Measurements from ENCODE around the gene GPX4.

GPX4 gene

DNA sequence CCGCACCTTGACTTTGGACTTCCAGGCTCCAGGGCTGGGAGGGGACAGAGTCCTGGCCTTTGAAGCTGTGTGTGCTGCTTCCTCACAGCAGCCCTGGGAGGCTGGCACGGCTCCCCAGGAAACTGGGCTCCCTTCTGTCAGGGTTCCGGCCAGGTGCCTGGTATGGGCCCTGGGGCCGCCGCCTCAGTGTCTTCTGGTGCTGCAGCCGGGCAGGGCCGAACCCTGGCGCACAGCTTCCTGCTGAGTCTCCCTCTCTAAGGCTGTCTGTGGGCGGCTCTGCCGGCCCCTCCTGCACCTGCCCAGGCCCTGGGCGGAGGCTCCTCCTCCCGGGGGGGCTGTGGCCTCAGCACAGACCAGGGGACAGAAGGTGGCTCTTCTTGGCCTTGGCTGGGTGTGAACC, 32.4 kb downstream of the GPX4 start:
- no peak overlapping the region for H3K9ac ChIP-seq (ENCODE audit: low read length)
- no peak overlapping the region for H3K4me3 ChIP-seq (ENCODE audit: low read depth in 1 of 2, low read length in 2 of 2)
- H3K4me1 ChIP-seq (ENCODE audit: insufficient read depth, low read length) = peaks cover 24% of the 10 kb centered on the region
- H3K9me3 ChIP-seq (ENCODE audit: low read length) = no peaks in the 10 kb centered on the region
- no peak overlapping the region for H3K27ac ChIP-seq (ENCODE audit: low read depth, low read length)
- no peaks in the 10 kb centered on the region for H3K36me3 ChIP-seq (ENCODE audit: insufficient read depth, low read length)
- no peaks in the 10 kb centered on the region for H3K27me3 ChIP-seq (ENCODE audit: control insufficient read depth in 1 of 2, insufficient read depth in 2 of 2, low read length in 2 of 2)

DNA sequence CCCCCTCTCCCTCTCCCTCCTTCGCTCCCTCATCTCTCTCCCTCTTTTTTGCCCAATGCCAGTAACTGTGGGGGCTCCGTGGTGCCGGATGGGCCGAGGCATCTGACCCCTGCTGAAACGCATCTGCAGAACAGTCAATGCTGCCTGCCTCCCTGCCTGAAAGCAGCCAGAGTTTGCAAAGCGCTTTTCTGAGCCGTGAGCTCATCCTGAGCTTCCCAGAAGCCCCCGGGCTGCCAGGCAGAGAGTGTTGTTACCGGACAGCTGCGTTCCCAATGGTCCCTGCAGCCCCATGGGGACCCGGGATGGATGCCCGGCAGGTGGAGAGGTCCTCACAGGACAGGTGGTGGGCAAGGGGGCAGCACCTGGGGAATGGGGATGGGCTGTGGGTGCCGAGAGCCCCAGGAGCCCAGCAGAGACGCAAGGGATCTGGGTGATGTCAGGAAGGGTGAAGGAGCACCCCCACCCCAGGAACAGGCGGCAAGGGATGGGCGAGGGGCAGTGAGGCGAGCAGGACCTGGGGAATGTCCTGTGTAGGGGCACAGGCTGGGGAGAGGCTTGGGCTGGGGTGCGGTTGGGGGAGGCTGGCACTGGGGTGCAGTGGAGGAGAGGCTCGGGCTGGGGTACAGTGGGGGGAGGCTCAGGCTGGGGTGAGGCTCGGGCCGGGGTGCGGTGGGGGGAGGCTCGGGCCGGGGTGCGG, 33.0 kb downstream of the GPX4 start:
- H3K9me3 ChIP-seq (ENCODE audit: low read length) = no peaks in the 10 kb centered on the region
- H3K27me3 ChIP-seq (ENCODE audit: control insufficient read depth in 1 of 2, insufficient read depth in 2 of 2, low read length in 2 of 2) = no peaks in the 10 kb centered on the region
- H3K9ac ChIP-seq (ENCODE audit: low read length) = no peak overlapping the region
- H3K4me3 ChIP-seq (ENCODE audit: low read depth in 1 of 2, low read length in 2 of 2) = no peak overlapping the region
- no peaks in the 10 kb centered on the region for H3K36me3 ChIP-seq (ENCODE audit: insufficient read depth, low read length)
- H3K27ac ChIP-seq (ENCODE audit: low read depth, low read length) = no peak overlapping the region
- H3K4me1 ChIP-seq (ENCODE audit: insufficient read depth, low read length) = peaks cover 19% of the 10 kb centered on the region

DNA sequence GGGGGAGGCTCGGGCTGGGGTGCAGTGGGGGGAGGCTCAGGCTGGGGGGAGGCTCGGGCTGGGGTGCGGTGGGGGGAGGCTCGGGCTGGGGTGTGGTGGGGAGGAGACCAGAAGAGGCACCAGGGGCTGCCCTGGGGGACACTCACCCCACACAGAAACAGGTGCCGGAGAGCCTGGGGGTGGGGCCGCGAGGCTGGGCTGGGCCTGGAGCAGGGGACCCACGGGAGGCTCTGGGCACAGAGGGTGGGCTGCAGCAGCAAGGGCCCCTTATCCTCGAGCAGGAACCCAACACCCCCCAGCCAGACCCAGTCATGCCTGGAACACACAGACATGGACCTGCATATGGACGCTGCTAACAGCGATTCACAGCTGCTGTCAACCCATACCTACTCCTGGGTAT, 34.3 kb downstream of the GPX4 start:
- H3K9ac ChIP-seq (ENCODE audit: low read length) = no peak overlapping the region
- H3K27me3 ChIP-seq (ENCODE audit: control insufficient read depth in 1 of 2, insufficient read depth in 2 of 2, low read length in 2 of 2) = no peaks in the 10 kb centered on the region
- H3K27ac ChIP-seq (ENCODE audit: low read depth, low read length) = no peak overlapping the region
- no peaks in the 10 kb centered on the region for H3K9me3 ChIP-seq (ENCODE audit: low read length)
- H3K4me1 ChIP-seq (ENCODE audit: insufficient read depth, low read length) = peaks cover 10% of the 10 kb centered on the region
- H3K4me3 ChIP-seq (ENCODE audit: low read depth in 1 of 2, low read length in 2 of 2) = no peak overlapping the region
- H3K36me3 ChIP-seq (ENCODE audit: insufficient read depth, low read length) = peaks cover 4% of the 10 kb centered on the region

DNA sequence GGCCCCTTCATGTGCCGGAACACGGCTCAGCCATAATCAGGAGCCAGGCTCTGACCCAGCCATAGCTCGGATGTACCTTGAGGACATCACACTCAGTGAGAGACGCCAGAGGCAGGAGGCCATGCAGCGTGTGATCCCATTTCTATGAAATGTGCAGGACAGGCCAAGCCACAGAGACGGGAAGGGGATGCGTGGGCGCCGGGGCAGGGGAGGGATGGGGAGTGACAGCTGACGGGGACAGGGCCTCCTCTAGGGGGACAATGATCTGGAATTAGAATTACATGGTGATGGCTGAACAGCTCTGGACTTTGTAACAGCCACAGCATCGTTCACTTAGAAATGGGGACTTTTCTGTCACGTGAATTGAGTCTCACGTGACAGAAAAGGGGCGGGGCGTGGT, 35.3 kb downstream of the GPX4 start:
- no peaks in the 10 kb centered on the region for H3K9me3 ChIP-seq (ENCODE audit: low read length)
- peaks cover 8% of the 10 kb centered on the region for H3K4me1 ChIP-seq (ENCODE audit: insufficient read depth, low read length)
- no peaks in the 10 kb centered on the region for H3K27me3 ChIP-seq (ENCODE audit: control insufficient read depth in 1 of 2, insufficient read depth in 2 of 2, low read length in 2 of 2)
- H3K4me3 ChIP-seq (ENCODE audit: low read depth in 1 of 2, low read length in 2 of 2) = no peak overlapping the region
- H3K27ac ChIP-seq (ENCODE audit: low read depth, low read length) = no peak overlapping the region
- H3K36me3 ChIP-seq (ENCODE audit: insufficient read depth, low read length) = peaks cover 5% of the 10 kb centered on the region
- H3K9ac ChIP-seq (ENCODE audit: low read length) = no peak overlapping the region

DNA sequence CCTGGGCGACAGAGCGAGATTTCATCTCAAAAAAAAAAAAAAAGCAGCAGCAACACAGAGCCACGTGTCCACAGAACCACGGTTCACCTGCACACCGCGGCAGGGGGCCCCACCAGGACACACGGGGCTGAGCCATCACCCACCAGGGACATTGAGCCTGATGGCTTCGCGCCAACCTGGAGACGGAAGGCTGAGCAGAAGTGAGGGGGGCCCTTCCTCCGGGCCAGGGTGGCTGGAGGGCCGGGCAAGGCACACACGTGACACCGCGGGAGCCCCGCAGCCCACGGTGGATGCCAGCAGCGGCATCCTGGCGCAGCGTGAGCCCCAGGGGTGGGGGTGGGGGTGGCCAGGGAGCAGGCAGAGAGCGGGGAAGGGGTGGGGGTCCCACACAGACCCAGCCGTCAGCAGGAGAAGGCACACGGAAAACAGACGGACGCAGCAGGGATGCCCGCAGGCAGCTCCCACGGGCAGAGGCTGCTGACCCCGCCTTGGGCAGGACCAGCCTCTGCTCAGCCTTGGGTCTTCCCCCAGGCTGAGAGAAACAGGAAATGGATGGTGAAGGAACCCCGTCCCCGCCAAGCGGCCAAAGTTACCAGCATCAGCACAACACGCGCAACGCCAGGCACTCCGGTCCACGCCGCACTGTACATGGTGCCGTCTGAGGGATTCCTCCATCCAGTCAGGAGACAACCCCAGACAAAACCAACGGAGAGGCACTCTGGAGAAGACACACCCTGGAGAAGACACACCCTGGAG, 36.7 kb downstream of the GPX4 start:
- Histone ChIP-seq H3K27me3 (ENCODE audit: control insufficient read depth in 1 of 2, insufficient read depth in 2 of 2, low read length in 2 of 2) (no peaks in the 10 kb centered on the region), H3K27ac (ENCODE audit: low read depth, low read length) (no peak overlapping the region), H3K4me3 (ENCODE audit: low read depth in 1 of 2, low read length in 2 of 2) (no peak overlapping the region), H3K9ac (ENCODE audit: low read length) (no peak overlapping the region), H3K9me3 (ENCODE audit: low read length) (no peaks in the 10 kb centered on the region), H3K36me3 (ENCODE audit: insufficient read depth, low read length) (peaks cover 5% of the 10 kb centered on the region), H3K4me1 (ENCODE audit: insufficient read depth, low read length) (peaks cover 7% of the 10 kb centered on the region)

DNA sequence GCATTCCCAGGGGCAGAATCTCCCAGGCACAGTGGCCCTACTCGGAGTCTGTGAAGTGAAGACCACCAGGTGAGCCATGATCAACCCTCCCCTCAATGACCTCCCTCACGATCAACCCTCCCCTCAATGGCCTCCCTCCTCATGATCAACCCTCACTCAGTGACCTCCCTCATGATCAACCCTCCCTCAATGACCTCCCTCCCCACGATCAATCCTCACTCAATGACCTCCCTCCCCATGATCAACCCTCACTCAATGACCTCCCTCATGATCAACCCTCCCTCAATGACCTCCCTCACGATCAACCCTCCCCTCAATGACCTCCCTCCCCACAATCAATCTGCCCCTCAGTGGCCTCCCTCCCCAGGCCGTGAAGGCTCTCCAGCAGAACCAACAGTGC, 38.1 kb downstream of the GPX4 start:
- no peaks in the 10 kb centered on the region for H3K27me3 ChIP-seq (ENCODE audit: control insufficient read depth in 1 of 2, insufficient read depth in 2 of 2, low read length in 2 of 2)
- no peaks in the 10 kb centered on the region for H3K4me1 ChIP-seq (ENCODE audit: insufficient read depth, low read length)
- no peak overlapping the region for H3K9ac ChIP-seq (ENCODE audit: low read length)
- peaks cover 5% of the 10 kb centered on the region for H3K36me3 ChIP-seq (ENCODE audit: insufficient read depth, low read length)
- H3K9me3 ChIP-seq (ENCODE audit: low read length) = no peaks in the 10 kb centered on the region
- H3K4me3 ChIP-seq (ENCODE audit: low read depth in 1 of 2, low read length in 2 of 2) = no peak overlapping the region
- H3K27ac ChIP-seq (ENCODE audit: low read depth, low read length) = no peak overlapping the region

DNA sequence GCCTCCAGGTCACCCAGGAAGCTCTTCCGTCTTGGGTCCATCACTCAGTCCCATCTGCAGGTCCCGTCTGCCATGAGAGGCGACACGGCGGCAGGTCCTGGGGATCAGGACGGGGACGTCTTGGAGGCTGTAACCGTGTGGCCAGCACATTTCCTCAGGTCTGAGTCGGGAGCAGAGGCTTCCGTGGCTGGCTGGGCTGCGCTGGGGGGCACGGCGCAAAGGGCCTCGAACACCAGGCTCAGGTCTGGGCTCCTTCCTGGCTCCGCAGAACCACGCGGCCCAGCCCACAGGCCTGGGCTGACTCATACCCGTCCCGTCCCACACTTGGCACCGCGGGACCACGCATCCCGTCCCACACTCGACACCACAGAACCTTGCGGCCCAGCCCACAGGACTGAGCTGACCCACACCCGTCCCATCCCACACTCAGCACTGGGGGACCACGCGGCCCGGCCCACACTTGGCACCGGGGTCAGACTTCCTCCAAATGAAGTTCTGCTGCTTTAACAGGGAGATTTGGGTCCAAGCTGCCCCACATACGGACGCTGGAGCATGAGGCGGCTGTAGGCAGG, 40.1 kb downstream of the GPX4 start:
- Histone ChIP-seq H3K36me3 (ENCODE audit: insufficient read depth, low read length) (peaks cover 5% of the 10 kb centered on the region), H3K4me1 (ENCODE audit: insufficient read depth, low read length) (no peaks in the 10 kb centered on the region), H3K27me3 (ENCODE audit: control insufficient read depth in 1 of 2, insufficient read depth in 2 of 2, low read length in 2 of 2) (no peaks in the 10 kb centered on the region), H3K27ac (ENCODE audit: low read depth, low read length) (no peak overlapping the region), H3K9ac (ENCODE audit: low read length) (no peak overlapping the region), H3K4me3 (ENCODE audit: low read depth in 1 of 2, low read length in 2 of 2) (no peak overlapping the region), H3K9me3 (ENCODE audit: low read length) (no peaks in the 10 kb centered on the region)

DNA sequence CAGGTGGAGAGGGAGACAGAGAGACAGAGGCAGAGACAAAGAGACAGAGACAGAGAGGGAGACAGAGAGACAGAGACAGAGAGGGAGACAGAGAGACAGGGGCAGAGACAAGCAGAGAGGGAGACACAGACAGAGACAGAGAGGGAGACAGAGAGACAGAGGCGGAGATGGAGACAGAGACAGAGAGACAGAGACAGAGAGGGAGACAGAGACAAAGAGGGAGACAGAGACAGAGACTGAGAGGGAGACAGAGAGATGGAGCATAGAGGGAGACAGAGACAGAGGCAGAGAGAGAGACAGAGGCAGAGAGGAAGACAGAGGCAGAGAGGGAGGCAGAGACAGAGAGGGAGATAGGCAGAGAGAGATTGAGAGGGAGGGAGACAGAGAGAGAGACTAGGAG, 40.9 kb downstream of the GPX4 start:
- H3K27me3 ChIP-seq (ENCODE audit: control insufficient read depth in 1 of 2, insufficient read depth in 2 of 2, low read length in 2 of 2) = no peaks in the 10 kb centered on the region
- H3K9me3 ChIP-seq (ENCODE audit: low read length) = no peaks in the 10 kb centered on the region
- H3K9ac ChIP-seq (ENCODE audit: low read length) = no peak overlapping the region
- peaks cover 5% of the 10 kb centered on the region for H3K36me3 ChIP-seq (ENCODE audit: insufficient read depth, low read length)
- H3K4me3 ChIP-seq (ENCODE audit: low read depth in 1 of 2, low read length in 2 of 2) = no peak overlapping the region
- H3K4me1 ChIP-seq (ENCODE audit: insufficient read depth, low read length) = no peaks in the 10 kb centered on the region
- no peak overlapping the region for H3K27ac ChIP-seq (ENCODE audit: low read depth, low read length)

DNA sequence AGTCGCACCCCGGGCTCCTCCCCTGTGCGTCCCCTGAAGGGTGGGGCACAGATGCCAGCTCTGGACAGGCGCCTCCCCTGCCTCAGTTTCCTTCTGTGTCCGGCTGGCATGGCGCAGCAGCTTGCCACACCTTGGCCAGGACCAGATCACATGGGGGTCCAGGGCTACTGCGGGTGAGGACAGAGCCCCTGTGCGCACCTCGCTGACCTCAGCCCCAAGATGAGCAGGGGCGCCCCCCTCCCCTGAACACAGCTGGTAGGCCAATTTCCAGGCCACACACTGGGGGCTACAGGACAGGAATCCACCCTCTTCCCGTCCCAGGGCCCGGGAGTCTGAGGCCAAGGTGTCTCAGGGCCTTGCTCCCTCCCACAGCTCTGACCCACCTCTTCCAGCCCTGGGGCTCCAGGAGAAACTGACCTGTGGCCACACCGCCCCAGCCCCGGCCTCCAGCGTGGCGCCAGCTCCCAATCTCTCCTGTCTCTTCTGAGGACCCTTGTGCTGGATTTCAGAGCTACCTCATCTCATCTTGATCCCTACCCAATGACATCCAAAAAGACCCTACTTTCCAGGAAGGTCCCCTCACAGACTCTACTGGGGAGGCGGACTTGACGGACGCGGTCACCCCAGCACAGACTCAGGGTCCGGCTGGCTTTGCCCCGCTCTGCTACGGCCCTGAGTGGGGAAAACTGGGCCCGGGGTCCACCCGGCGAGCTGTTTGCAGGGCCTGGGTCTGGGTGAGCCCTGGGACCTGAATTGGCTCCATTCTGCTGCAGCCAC, 42.0 kb downstream of the GPX4 start:
- no peaks in the 10 kb centered on the region for H3K27me3 ChIP-seq (ENCODE audit: control insufficient read depth in 1 of 2, insufficient read depth in 2 of 2, low read length in 2 of 2)
- H3K27ac ChIP-seq (ENCODE audit: low read depth, low read length) = no peak overlapping the region
- no peak overlapping the region for H3K4me3 ChIP-seq (ENCODE audit: low read depth in 1 of 2, low read length in 2 of 2)
- H3K9me3 ChIP-seq (ENCODE audit: low read length) = no peaks in the 10 kb centered on the region
- peaks cover 5% of the 10 kb centered on the region for H3K36me3 ChIP-seq (ENCODE audit: insufficient read depth, low read length)
- H3K4me1 ChIP-seq (ENCODE audit: insufficient read depth, low read length) = no peaks in the 10 kb centered on the region
- no peak overlapping the region for H3K9ac ChIP-seq (ENCODE audit: low read length)

DNA sequence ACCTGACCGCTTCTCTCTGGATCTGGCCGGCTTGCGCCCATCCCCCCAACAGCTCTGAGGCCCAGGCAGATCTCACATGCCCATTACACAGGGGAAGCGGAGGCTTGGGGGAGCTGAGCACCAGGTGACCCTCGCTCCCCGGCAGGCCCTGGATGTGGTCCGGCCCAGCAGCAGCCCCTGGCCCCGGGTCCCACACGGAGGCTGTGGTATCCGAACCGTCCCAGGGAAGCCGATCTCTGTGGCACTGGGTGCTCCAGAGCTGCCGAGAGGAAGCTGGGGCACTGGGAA, 42.6 kb downstream of the GPX4 start:
- no peak overlapping the region for H3K9ac ChIP-seq (ENCODE audit: low read length)
- peaks cover 5% of the 10 kb centered on the region for H3K36me3 ChIP-seq (ENCODE audit: insufficient read depth, low read length)
- no peaks in the 10 kb centered on the region for H3K4me1 ChIP-seq (ENCODE audit: insufficient read depth, low read length)
- H3K27ac ChIP-seq (ENCODE audit: low read depth, low read length) = no peak overlapping the region
- no peak overlapping the region for H3K4me3 ChIP-seq (ENCODE audit: low read depth in 1 of 2, low read length in 2 of 2)
- no peaks in the 10 kb centered on the region for H3K27me3 ChIP-seq (ENCODE audit: control insufficient read depth in 1 of 2, insufficient read depth in 2 of 2, low read length in 2 of 2)
- no peaks in the 10 kb centered on the region for H3K9me3 ChIP-seq (ENCODE audit: low read length)

DNA sequence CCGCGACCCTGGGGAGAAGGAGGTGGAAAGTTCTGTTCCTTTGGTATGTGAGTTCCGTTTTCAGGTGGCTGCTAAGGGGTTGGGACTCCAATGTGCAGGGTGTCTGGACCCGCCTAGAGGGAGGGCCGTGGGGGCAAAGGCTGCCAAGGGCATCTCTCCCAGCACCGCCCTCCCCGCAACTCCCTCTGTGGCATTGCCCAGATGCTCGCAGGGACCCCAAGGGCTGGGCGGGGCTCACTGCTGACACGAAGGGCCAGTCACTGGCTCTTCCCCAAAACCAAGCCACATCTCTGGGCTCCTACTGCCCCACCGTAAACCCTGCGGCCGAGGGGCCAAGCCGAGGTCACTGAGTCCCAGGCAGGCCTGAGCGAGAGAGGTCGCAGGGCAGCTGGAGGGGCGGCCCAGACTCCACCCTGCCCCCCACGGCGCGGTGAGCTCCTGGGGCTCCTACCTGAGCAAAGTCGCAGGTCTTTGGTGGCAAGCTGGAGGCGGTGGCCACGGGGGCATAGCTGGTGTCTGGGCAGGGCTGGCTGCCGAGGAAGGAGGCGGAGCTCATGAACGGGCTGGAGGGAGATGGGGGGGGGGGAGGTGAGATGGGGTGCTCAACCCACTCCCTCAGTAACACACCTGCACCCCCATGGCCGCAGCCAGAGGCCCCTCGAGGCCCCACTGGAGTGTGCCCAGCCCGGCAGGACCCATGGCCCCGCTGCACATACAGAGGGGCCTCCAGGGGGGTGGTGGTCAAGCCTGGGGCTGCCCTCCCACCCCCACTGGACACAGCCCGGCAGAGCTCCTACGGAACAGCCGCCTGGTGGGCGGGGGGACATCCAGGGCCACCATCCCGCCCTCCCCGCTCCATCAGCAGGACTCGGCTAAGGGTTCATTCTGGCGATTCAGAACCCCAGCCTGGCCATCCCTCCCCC, 43.3 kb downstream of the GPX4 start:
- H3K27me3 ChIP-seq (ENCODE audit: control insufficient read depth in 1 of 2, insufficient read depth in 2 of 2, low read length in 2 of 2) = no peaks in the 10 kb centered on the region
- no peaks in the 10 kb centered on the region for H3K9me3 ChIP-seq (ENCODE audit: low read length)
- peaks cover 10% of the 10 kb centered on the region for H3K36me3 ChIP-seq (ENCODE audit: insufficient read depth, low read length)
- no peaks in the 10 kb centered on the region for H3K4me1 ChIP-seq (ENCODE audit: insufficient read depth, low read length)
- no peak overlapping the region for H3K4me3 ChIP-seq (ENCODE audit: low read depth in 1 of 2, low read length in 2 of 2)
- H3K27ac ChIP-seq (ENCODE audit: low read depth, low read length) = no peak overlapping the region
- no peak overlapping the region for H3K9ac ChIP-seq (ENCODE audit: low read length)

All from muscle layer of colon (tissue), 2 donors.